ENCODE data around the gene MIX23.

DNA sequence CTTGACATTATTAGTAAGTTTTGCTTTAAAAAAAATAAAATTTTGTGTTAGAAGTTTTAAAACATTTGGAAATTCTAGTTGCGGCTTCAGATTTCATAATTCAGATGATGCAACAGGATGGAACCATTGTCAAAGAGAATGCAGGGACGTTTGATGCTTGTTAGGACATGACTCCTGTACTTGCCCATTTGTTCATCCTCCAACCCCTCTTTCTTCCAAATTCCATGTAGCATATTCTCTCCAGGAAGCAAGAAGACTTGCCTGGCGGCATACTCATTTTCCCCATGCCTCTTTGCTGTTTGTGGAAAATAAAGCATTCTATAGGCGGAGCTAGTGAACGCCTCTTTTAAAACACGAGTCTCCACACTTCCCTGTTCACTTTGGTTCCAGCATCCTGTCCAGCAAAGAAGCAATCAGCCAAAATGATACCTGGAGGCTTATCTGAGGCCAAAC, 58.1 kb downstream of the MIX23 start, which contains the start of gene CSTA:
- TF ChIP-seq CTCF (IDR thresholded peaks at IDR 0.05) (no peak), EZH2 (IDR thresholded peaks at IDR 0.05) (no peak)
